Nephron progenitor cell (in vitro differentiated cells): ENCODE measurements around the gene PDXP.

ENCODE experiments used
- DNase-seq: peaks from one replicate; pipeline ENCODE4 v3.0.0; 2021
- H3K27ac Mint-ChIP-seq: 2 replicates; pipeline ENCODE4 v1.8.0; 2021; ENCODE audit warnings: mild to moderate bottlenecking, moderate library complexity, mixed read lengths
- H3K27me3 Mint-ChIP-seq: 2 replicates; pipeline ENCODE4 v1.8.0; 2021; ENCODE audit warnings: mild to moderate bottlenecking, low read depth, mixed read lengths; ENCODE audit not compliant: poor library complexity
- H3K36me3 Mint-ChIP-seq: 2 replicates; pipeline ENCODE4 v1.8.0; 2021; ENCODE audit warnings: low read depth, mixed read lengths
- H3K4me1 Mint-ChIP-seq: 2 replicates; pipeline ENCODE4 v1.8.0; 2021; ENCODE audit warnings: mixed read lengths
- H3K4me3 Mint-ChIP-seq: 2 replicates; pipeline ENCODE4 v1.8.0; 2021; ENCODE audit warnings: mild to moderate bottlenecking, moderate library complexity, mixed read lengths
- H3K9me3 Mint-ChIP-seq: 2 replicates; pipeline ENCODE4 v1.8.0; 2021; ENCODE audit warnings: mild to moderate bottlenecking, moderate library complexity, mixed read lengths
- CTCF ChIP-seq: fragments of 200-600 bp; sonication (generic); IDR thresholded peaks from 2 replicates; pipeline ENCODE4 v1.5.0; 2021; ENCODE audit warnings: antibody characterized with exemption

Gene PDXP

DNA sequence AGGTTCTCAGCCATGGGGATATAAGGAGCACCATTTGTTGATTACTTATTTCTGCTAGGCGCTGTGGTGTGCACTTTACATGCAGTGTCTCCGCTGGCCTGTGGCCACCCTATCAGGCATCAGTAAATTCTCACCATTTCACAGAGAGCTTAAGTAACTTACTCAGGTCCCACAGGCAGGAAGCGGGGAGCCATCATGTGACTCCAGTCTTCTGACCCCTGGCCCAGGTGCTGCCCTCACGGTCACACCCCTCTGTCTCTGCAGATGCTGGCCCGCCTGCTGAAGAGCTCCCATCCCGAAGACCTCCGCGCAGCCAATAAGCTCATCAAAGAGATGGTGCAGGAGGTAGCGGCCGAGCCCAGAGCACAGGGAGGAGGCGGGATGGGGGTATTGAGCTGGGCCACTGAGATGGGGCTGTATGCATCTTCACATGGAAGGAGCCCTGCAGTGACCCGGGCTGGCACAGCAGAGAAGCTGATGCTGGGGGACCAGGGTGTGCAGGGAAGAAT, 37.1 kb upstream of the PDXP start:
- no peak for DNase-seq
- Mint-ChIP-seq H3K4me1 (peaks cover 16% of the 10 kb centered on the region), H3K4me3 (no peak overlapping the region), H3K27me3 (no peaks in the 10 kb centered on the region), H3K36me3 (peaks cover 24% of the 10 kb centered on the region), H3K9me3 (no peaks in the 10 kb centered on the region), H3K27ac (peak overlapping the region; percentile 64)
- TF ChIP-seq CTCF, result no peak

DNA sequence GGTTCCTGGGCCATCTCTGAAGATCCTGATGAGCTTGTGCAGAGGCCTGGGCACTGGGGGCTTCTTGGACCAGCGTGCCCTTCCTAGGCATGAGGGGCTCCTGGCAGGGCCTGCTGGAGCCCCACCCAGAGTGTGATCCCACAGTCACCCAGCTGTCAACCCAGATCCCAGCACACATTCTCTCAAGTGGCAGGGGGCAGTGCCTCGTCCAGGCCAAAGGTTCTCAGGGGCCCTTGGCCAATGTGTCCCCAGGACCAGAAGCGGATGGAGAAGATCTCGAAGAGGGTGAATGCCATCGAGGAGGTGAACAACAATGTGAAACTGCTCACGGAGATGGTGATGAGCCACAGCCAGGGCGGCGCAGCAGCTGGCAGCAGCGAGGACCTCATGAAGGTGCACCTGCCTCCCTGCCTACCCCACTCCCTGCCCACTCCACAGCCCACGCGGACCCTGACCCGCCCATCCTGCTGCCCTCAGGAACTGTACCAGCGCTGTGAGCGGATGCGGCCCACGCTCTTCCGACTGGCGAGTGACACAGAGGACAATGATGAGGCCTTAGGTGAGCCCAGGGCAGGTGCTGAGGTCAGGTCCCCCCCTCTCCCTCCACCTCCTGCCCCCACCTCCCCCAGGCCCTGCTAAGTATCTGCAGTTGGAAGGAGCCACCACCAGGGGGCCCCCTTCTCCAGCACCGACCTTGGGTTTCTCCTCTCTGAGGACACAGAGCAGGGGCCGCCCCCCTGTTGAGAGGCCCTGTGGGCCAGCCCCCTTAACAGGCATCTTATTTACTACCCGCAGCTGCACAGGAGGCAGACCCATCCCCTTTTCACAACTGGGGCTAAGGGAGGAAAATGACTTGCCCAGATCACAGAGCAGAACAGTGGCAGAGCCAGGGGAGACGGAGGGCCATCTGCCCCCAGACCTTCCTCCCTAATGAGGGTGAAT, 35.2 kb upstream of the PDXP start:
- Mint-ChIP-seq H3K4me1 (peaks cover 22% of the 10 kb centered on the region), H3K36me3 (peaks cover 16% of the 10 kb centered on the region), H3K27me3 (no peaks in the 10 kb centered on the region), H3K4me3 (no peak overlapping the region), H3K27ac (peak overlapping the region; percentile 77), H3K9me3 (no peaks in the 10 kb centered on the region)
- peak; percentile 85 for TF ChIP-seq CTCF
- DNase-seq, result peak; percentile 86

GRCh38 chr22:37624017-37624365, 34.5 kb upstream of the PDXP start:
- peak overlapping the region; percentile 77 for H3K27ac Mint-ChIP-seq
- H3K36me3 Mint-ChIP-seq, result peaks cover 11% of the 10 kb centered on the region
- no peak overlapping the region for H3K4me3 Mint-ChIP-seq
- H3K4me1 Mint-ChIP-seq, result peaks cover 22% of the 10 kb centered on the region
- DNase-seq, result no peak
- H3K9me3 Mint-ChIP-seq, result no peaks in the 10 kb centered on the region
- TF ChIP-seq CTCF, result no peak
- no peaks in the 10 kb centered on the region for H3K27me3 Mint-ChIP-seq

GRCh38 chr22:37624876-37625275, 33.6 kb upstream of the PDXP start:
- Mint-ChIP-seq H3K4me3 (no peak overlapping the region), H3K4me1 (peaks cover 22% of the 10 kb centered on the region), H3K27ac (no peak overlapping the region), H3K27me3 (no peaks in the 10 kb centered on the region), H3K36me3 (peaks cover 11% of the 10 kb centered on the region), H3K9me3 (no peaks in the 10 kb centered on the region)
- no peak for TF ChIP-seq CTCF
- DNase-seq, result no peak

GRCh38 chr22:37625737-37626136, 32.8 kb upstream of the PDXP start:
- H3K27me3 Mint-ChIP-seq, result no peaks in the 10 kb centered on the region
- H3K9me3 Mint-ChIP-seq, result no peaks in the 10 kb centered on the region
- H3K4me3 Mint-ChIP-seq, result no peak overlapping the region
- no peak for TF ChIP-seq CTCF
- H3K4me1 Mint-ChIP-seq, result peaks cover 22% of the 10 kb centered on the region
- H3K27ac Mint-ChIP-seq, result no peak overlapping the region
- H3K36me3 Mint-ChIP-seq, result peaks cover 11% of the 10 kb centered on the region
- no peak for DNase-seq

DNA sequence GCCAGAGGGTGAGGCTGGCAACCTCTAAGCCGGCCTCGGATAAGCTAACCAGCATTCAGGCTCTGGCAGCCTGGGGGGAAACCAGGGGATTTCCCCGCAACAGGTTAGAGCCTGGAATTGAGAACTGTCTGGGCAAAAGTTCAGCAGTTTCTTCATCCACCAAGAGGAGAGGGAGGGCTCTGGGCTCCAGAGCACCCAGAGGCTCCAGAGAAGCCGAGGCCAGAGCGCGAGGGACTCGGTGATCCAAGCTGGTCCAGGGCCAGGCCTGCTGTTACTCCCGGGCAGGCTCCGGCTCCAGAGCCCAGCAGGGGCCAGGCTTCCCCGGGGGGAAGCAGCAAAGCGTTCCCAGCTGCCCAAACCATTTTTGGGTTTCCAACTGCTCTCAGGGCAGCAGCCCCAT, 32.4 kb upstream of the PDXP start:
- peaks cover 11% of the 10 kb centered on the region for H3K36me3 Mint-ChIP-seq
- H3K27me3 Mint-ChIP-seq, result no peaks in the 10 kb centered on the region
- peaks cover 24% of the 10 kb centered on the region for H3K4me1 Mint-ChIP-seq
- DNase-seq, result no peak
- H3K27ac Mint-ChIP-seq, result no peak overlapping the region
- no peak overlapping the region for H3K4me3 Mint-ChIP-seq
- TF ChIP-seq CTCF, result no peak
- H3K9me3 Mint-ChIP-seq, result no peaks in the 10 kb centered on the region
